Adrenal gland (tissue), 5 donors: Measurements from ENCODE around the gene RYR2.

Experiments used
- POLR2A ChIP-seq, 2 donors: fragments of 450-650 bp; IDR thresholded peaks; one replicate each; pipeline ENCODE4 v1.6.1; 2017; ENCODE audit warnings: antibody characterized with exemption in 2 of 2, mild to moderate bottlenecking in 2 of 2, moderate library complexity in 1 of 2
- TF ChIP-seq, protein P1 (sequence below), 6 experiments: fragments of 450-650 bp in 4 of 6; fragments of 200-600 bp in 2 of 6; sonication (generic) in 1 of 6; IDR thresholded peaks; 1 replicate in 5 of 6; 2 replicates in 1 of 6; pipeline versions ENCODE4 v1.5.1 to v1.8.0; 2016 to 2021; ENCODE audit warnings: antibody characterized with exemption in 6 of 6, mild to moderate bottlenecking in 2 of 6, moderate library complexity in 1 of 6
- donor health status: DM: no; HTN: no; CAD: no.

DNA sequence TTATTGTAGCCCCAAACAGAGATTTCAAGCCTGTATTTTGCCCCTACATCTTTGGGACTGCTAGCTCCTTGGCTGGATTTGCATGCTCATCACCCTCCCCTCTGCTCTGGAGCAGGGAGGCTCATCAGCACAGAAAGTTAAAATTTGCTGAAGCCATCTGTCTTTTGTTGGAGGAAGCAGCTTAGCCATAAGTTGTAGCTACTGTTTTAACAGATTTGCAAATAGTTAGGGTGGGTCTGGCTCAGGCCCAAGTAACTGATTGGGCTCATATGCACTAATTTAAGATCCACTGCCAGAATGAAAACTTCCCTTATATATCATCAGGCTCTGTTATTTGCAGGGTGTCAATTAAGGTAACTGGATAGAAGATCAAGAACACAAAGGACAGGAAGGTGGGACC is 541.8 kb downstream of the RYR2 start:
- TF ChIP-seq POLR2A (IDR thresholded peaks at IDR 0.05): no peak
- TF ChIP-seq, protein P1, sequence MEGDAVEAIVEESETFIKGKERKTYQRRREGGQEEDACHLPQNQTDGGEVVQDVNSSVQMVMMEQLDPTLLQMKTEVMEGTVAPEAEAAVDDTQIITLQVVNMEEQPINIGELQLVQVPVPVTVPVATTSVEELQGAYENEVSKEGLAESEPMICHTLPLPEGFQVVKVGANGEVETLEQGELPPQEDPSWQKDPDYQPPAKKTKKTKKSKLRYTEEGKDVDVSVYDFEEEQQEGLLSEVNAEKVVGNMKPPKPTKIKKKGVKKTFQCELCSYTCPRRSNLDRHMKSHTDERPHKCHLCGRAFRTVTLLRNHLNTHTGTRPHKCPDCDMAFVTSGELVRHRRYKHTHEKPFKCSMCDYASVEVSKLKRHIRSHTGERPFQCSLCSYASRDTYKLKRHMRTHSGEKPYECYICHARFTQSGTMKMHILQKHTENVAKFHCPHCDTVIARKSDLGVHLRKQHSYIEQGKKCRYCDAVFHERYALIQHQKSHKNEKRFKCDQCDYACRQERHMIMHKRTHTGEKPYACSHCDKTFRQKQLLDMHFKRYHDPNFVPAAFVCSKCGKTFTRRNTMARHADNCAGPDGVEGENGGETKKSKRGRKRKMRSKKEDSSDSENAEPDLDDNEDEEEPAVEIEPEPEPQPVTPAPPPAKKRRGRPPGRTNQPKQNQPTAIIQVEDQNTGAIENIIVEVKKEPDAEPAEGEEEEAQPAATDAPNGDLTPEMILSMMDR (IDR thresholded peaks at IDR 0.05): no peak
